ENCODE results near the gene ARHGEF12.

ARHGEF12 gene

DNA sequence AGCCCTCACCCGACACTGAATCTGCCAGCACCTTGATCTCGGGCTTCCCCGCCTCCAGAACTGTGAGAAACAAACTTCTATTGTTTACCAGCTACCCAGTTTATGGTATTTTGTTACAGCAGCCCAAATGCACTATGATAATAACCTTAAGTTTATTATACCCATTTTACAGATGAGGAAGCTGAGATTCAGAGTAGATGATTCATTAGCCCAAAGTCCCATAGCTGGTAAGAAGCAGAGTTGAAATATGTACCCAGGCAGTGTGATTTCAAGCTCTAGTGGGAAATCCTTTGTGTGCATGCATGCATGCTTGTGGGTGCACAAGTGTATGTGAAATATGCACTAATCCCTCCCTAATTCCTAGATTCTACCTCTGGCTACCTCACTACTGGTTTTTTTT lies 183.3 kb downstream of the ARHGEF12 start:
- H3K27ac ChIP-seq, result no peak overlapping the region

DNA sequence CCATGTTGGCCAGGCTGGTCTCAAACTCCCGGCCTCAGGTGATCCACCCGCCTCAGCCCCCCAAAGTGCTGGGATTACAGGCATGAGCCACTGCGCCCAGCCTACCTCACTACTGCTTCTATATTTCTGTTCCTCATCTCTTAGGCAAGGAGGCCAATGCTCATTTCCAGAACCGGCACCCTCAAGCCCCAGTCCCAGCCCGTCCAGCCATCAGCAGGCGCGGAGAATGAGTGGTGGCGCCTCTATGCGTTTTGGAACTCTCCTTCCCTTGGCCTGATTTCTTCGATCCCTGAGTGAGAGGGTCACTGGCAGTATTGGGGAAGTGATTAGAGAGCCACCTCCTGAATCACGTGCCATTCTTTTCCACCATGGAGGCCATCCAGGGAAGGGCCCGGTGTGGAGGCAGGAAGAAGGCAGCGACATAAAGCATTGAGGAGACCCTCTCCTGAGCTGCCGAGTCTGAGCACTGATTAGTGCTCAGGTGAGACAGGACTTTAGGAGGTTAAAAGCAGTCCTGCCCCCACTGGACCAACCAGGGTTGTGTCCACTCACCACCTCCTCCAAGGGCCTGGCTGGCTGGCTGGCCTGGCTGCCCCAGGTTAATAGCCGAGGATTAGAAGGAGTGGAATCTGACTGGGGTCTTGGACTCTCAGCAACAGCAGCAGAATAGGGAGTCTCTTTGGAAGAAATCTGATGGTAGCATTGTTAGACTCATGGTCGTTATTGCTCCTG lies 184.0 kb downstream of the ARHGEF12 start:
- no peak for DNase-seq (ENCODE audit: low read depth, low spot score)
- Histone ChIP-seq H3K36me3 (ENCODE audit: insufficient read depth, low read length) (no peaks in the 10 kb centered on the region), H3K27ac (no peak overlapping the region), H3K4me3 (no peak overlapping the region), H3K9ac (ENCODE audit: insufficient read length) (no peak overlapping the region), H3K9me3 (ENCODE audit: low read depth, low read length) (no peaks in the 10 kb centered on the region)
- TF ChIP-seq FOXP2 (optimal IDR thresholded peaks at IDR 0.05; ENCODE audit: control extremely low read depth, extremely low read length, insufficient read depth) (no peak), POLR2AphosphoS5 (IDR thresholded peaks at IDR 0.05; ENCODE audit: borderline replicate concordance, low read depth, low read length) (no peak), EZH2 (IDR thresholded peaks at IDR 0.05) (no peak)

More for the DNA sequence above, 183.3 kb downstream of the ARHGEF12 start:
- no peak for DNase-seq (ENCODE audit: low read depth, low spot score)
- H3K36me3 ChIP-seq (ENCODE audit: insufficient read depth, low read length), result no peaks in the 10 kb centered on the region
- TF ChIP-seq POLR2AphosphoS5 (IDR thresholded peaks at IDR 0.05; ENCODE audit: borderline replicate concordance, low read depth, low read length) (no peak), EZH2 (IDR thresholded peaks at IDR 0.05) (no peak), FOXP2 (optimal IDR thresholded peaks at IDR 0.05; ENCODE audit: control extremely low read depth, extremely low read length, insufficient read depth) (no peak)
- H3K4me3 ChIP-seq, result no peak overlapping the region
- H3K9ac ChIP-seq (ENCODE audit: insufficient read length), result no peak overlapping the region
- H3K9me3 ChIP-seq (ENCODE audit: low read depth, low read length), result no peaks in the 10 kb centered on the region

DNA sequence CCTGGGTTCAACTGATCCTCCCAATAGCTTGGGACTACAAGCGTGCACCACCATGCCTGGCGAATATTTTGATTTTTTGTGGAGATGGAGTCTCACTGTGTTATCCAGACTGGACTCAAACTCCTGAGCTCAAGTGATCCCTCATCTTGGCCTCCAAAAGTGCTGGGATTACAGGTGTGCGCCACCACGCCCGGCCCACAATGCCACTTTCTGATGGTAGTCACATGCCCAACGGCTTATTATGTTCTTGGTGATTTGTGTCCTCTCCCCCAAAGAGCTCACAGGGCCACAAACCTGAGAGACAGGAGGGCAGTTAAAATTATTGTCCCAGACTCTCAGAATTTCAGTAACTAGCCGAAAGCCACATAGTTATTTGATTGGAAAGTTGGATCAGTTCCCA lies 185.0 kb downstream of the ARHGEF12 start:
- Histone ChIP-seq H3K27ac (no peak overlapping the region), H3K4me3 (no peak overlapping the region), H3K9ac (ENCODE audit: insufficient read length) (no peak overlapping the region), H3K9me3 (ENCODE audit: low read depth, low read length) (no peaks in the 10 kb centered on the region), H3K36me3 (ENCODE audit: insufficient read depth, low read length) (no peaks in the 10 kb centered on the region)
- TF ChIP-seq POLR2AphosphoS5 (IDR thresholded peaks at IDR 0.05; ENCODE audit: borderline replicate concordance, low read depth, low read length), result no peak
- TF ChIP-seq FOXP2 (optimal IDR thresholded peaks at IDR 0.05; ENCODE audit: control extremely low read depth, extremely low read length, insufficient read depth), result no peak
- TF ChIP-seq EZH2 (IDR thresholded peaks at IDR 0.05), result no peak
- no peak for DNase-seq (ENCODE audit: low read depth, low spot score)

DNA sequence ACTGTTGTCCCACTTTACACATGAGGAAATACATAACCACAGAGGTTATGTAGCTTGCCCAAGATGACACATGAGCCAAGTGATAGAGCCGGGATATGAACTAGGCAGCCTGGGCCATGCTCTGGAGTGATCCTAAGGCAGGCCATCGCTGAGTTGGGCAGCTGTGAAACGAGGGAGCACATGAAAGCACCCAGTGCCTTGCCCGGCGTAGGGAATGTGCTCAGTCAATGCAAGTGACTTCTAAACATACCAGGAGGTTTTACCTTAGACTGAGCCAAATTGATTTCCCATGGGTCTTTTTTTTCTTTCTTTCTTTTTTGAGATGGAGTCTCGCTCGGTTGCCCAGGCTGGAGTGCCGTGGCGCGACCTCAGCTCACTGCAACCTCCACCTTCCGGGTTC lies 185.8 kb downstream of the ARHGEF12 start:
- no peak overlapping the region for H3K4me3 ChIP-seq
- no peak overlapping the region for H3K27ac ChIP-seq
- no peak for DNase-seq (ENCODE audit: low read depth, low spot score)
- no peak overlapping the region for H3K9ac ChIP-seq (ENCODE audit: insufficient read length)
- H3K36me3 ChIP-seq (ENCODE audit: insufficient read depth, low read length), result no peaks in the 10 kb centered on the region
- no peaks in the 10 kb centered on the region for H3K9me3 ChIP-seq (ENCODE audit: low read depth, low read length)
- TF ChIP-seq EZH2 (IDR thresholded peaks at IDR 0.05), result no peak

DNA sequence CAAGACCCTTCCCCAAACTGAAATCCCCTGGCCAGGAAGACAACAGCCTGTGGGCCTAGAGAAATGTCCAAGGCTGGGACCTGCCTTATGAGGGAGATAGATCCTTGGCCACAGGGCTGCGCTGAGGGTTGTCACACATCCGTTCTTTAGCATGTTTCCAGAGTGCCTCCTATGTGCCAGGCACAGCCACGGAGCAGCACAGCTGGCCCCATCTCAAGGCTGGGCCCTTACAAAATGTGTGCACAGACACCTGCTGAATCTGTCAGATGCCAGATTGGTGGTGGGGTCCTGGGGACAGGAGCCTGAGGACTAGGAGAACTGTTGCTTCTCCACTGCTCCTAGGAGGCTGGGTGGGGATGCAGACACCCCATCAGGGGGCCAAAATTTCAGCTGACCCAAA lies 186.5 kb downstream of the ARHGEF12 start:
- TF ChIP-seq FOXP2 (optimal IDR thresholded peaks at IDR 0.05; ENCODE audit: control extremely low read depth, extremely low read length, insufficient read depth) (no peak), POLR2AphosphoS5 (IDR thresholded peaks at IDR 0.05; ENCODE audit: borderline replicate concordance, low read depth, low read length) (no peak), EZH2 (IDR thresholded peaks at IDR 0.05) (no peak)
- no peak overlapping the region for H3K9ac ChIP-seq (ENCODE audit: insufficient read length)
- H3K9me3 ChIP-seq (ENCODE audit: low read depth, low read length), result no peaks in the 10 kb centered on the region
- no peak overlapping the region for H3K4me3 ChIP-seq
- DNase-seq (ENCODE audit: low read depth, low spot score), result no peak
- no peaks in the 10 kb centered on the region for H3K36me3 ChIP-seq (ENCODE audit: insufficient read depth, low read length)
- H3K27ac ChIP-seq, result no peak overlapping the region

DNA sequence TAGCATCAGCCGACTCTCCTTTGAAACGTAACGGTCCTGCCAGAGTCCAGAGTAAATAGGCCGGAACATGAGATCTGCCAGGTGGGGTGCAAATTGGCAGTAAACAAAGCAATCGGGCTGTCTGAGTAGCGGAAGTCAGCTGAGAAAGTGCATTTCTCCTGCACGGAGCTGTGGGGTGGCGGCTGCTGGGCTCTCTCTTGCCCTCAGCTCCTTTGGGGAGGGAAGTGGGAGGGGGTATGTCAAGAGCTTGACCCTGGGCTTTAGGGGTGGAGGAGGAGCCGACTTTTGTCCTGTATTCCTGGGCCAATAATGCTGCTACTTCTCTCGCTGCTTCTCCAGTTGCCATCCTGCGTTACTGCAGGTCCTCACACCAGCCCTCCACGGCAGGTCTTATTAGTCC lies 187.0 kb downstream of the ARHGEF12 start:
- no peak for DNase-seq (ENCODE audit: low read depth, low spot score)
- H3K9me3 ChIP-seq (ENCODE audit: low read depth, low read length), result no peaks in the 10 kb centered on the region
- no peak overlapping the region for H3K27ac ChIP-seq
- no peak overlapping the region for H3K9ac ChIP-seq (ENCODE audit: insufficient read length)
- H3K36me3 ChIP-seq (ENCODE audit: insufficient read depth, low read length), result no peaks in the 10 kb centered on the region
- H3K4me3 ChIP-seq, result no peak overlapping the region
- TF ChIP-seq POLR2AphosphoS5 (IDR thresholded peaks at IDR 0.05; ENCODE audit: borderline replicate concordance, low read depth, low read length) (no peak), FOXP2 (optimal IDR thresholded peaks at IDR 0.05; ENCODE audit: control extremely low read depth, extremely low read length, insufficient read depth) (no peak), EZH2 (IDR thresholded peaks at IDR 0.05) (no peak)

DNA sequence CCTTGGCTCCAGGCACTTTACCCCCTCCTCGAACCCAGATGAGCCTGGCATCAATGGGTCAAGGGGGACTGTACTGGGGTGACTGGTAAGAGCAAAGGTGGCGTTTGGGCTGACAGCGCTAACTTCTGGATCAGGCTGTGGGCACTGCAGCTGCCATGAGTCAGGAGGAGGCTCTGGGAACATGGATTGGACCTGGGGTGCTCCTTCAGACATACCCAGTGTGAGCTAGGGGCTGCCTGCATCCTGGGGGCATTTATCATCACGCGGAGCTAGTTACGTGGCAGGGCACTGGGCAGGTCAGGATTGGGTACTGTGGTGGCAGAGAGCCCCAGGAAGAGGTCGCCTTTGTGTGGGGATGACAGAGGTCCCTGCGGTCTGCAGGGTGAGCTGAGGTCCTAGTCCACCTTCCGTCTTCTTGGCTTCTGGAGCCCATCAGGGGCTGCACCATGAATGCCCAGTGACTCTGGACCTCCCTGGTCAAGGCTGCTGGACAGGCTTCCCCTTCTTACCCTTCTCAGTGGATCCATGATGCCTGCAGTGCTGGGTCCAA lies 188.4 kb downstream of the ARHGEF12 start:
- H3K4me3 ChIP-seq, result no peak overlapping the region
- DNase-seq (ENCODE audit: low read depth, low spot score), result no peak
- TF ChIP-seq POLR2AphosphoS5 (IDR thresholded peaks at IDR 0.05; ENCODE audit: borderline replicate concordance, low read depth, low read length), result no peak
- no peak for TF ChIP-seq FOXP2 (optimal IDR thresholded peaks at IDR 0.05; ENCODE audit: control extremely low read depth, extremely low read length, insufficient read depth)
- TF ChIP-seq EZH2 (IDR thresholded peaks at IDR 0.05), result no peak
- no peak overlapping the region for H3K27ac ChIP-seq
- no peaks in the 10 kb centered on the region for H3K9me3 ChIP-seq (ENCODE audit: low read depth, low read length)
- no peak overlapping the region for H3K9ac ChIP-seq (ENCODE audit: insufficient read length)
- no peaks in the 10 kb centered on the region for H3K36me3 ChIP-seq (ENCODE audit: insufficient read depth, low read length)

DNA sequence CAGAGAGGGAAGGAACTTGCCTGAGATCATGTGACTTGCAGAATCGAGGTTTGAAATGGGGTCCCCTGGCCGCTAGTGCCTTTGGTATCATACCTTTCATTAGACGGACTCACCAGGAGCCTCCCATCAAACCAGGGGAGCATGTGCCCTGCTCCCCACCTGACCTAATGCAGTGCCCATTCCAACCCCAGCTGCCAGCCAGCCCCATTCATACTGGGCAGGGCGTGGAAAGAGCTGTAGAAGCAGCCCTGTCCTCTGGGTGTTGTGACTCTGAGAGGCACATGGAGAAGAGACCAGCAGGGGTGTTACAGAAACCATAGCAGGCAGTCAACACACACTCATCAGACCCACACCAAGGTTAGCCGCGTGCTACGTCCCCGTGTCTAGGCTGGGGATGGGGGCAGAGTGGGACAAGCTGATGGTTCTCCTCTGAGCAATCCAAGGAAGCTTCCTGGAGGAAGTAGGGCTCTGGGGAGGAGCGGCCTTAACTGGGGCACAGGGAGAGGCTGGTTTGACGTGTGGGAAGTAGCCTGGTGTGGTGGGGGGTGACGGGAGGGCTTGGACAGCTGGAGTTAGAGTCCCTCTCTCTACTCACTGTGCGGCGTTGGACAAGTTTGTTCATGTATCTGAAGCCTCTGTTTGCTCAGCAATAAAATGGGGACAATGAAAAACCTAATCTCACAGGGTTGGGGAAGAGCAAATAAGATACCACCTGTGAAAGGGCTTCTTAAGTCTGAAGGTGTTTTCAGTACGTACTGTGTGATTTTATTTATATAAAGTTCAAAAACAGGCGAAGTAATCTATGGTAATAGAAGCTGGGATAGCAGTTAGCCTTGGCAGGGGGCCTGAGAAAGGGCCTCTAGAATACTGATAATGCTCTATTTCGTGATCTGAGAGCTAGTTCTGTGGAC lies 189.3 kb downstream of the ARHGEF12 start:
- no peak overlapping the region for H3K4me3 ChIP-seq
- TF ChIP-seq POLR2AphosphoS5 (IDR thresholded peaks at IDR 0.05; ENCODE audit: borderline replicate concordance, low read depth, low read length), result no peak
- TF ChIP-seq EZH2 (IDR thresholded peaks at IDR 0.05), result no peak
- TF ChIP-seq FOXP2 (optimal IDR thresholded peaks at IDR 0.05; ENCODE audit: control extremely low read depth, extremely low read length, insufficient read depth), result no peak
- no peak for DNase-seq (ENCODE audit: low read depth, low spot score)
- no peaks in the 10 kb centered on the region for H3K9me3 ChIP-seq (ENCODE audit: low read depth, low read length)
- no peak overlapping the region for H3K9ac ChIP-seq (ENCODE audit: insufficient read length)
- H3K36me3 ChIP-seq (ENCODE audit: insufficient read depth, low read length), result no peaks in the 10 kb centered on the region
- H3K27ac ChIP-seq, result no peak overlapping the region

All from SK-N-MC (cell line).